Measurements from ENCODE around the gene CRELD2.

The CRELD2 gene

GRCh38 chr22:49950396-49950994 lies 32.1 kb downstream of the CRELD2 start:
- no peak for DNase-seq
- intact Hi-C loops (cut with DNase I; ENCODE audit: low total_unique reads) = no loop called here
- peaks cover 0 to 71% (median 29%) of the 10 kb centered on the region in 4 donors for H3K4me1 ChIP-seq
- H3K27me3 ChIP-seq = no peaks in the 10 kb centered on the region
- H3K9me3 ChIP-seq = no peaks in the 10 kb centered on the region
- TF ChIP-seq CTCF (IDR thresholded peaks at IDR 0.05) = no peak
- H3K4me3 ChIP-seq = no peak overlapping the region
- no peak overlapping the region for H3K27ac ChIP-seq
- H3K36me3 ChIP-seq = no peaks in the 10 kb centered on the region

GRCh38 chr22:49951000-49951677 lies 32.7 kb downstream of the CRELD2 start:
- no peak for DNase-seq

GRCh38 chr22:49951678-49951985 lies 33.2 kb downstream of the CRELD2 start:
- Histone ChIP-seq H3K27me3 (no peaks in the 10 kb centered on the region), H3K27ac (peak overlapping the region; percentile 17 to 30), H3K4me1 (peaks cover 0 to 74% (median 29%) of the 10 kb centered on the region in 4 donors), H3K36me3 (no peaks in the 10 kb centered on the region), H3K4me3 (no peak overlapping the region), H3K9me3 (no peaks in the 10 kb centered on the region)
- intact Hi-C loops (cut with DNase I; ENCODE audit: low total_unique reads) = no loop called here
- TF ChIP-seq CTCF (IDR thresholded peaks at IDR 0.05) = no peak
- no peak for DNase-seq

More at GRCh38 chr22:49951000-49951677, 32.7 kb downstream of the CRELD2 start:
- intact Hi-C loops (cut with DNase I; ENCODE audit: low total_unique reads) = no loop called here
- no peak for TF ChIP-seq CTCF (IDR thresholded peaks at IDR 0.05)
- H3K27me3 ChIP-seq = no peaks in the 10 kb centered on the region
- H3K27ac ChIP-seq = peak overlapping the region in 1 of 2 donors; percentile 17
- no peaks in the 10 kb centered on the region for H3K9me3 ChIP-seq
- H3K4me1 ChIP-seq = peaks cover 0 to 74% (median 29%) of the 10 kb centered on the region in 4 donors
- no peaks in the 10 kb centered on the region for H3K36me3 ChIP-seq
- H3K4me3 ChIP-seq = no peak overlapping the region

GRCh38 chr22:49951986-49952896 lies 33.8 kb downstream of the CRELD2 start:
- Histone ChIP-seq H3K9me3 (no peaks in the 10 kb centered on the region), H3K4me3 (no peak overlapping the region), H3K4me1 (peaks cover 0 to 70% (median 29%) of the 10 kb centered on the region in 4 donors), H3K36me3 (no peaks in the 10 kb centered on the region), H3K27me3 (no peaks in the 10 kb centered on the region), H3K27ac (peak overlapping the region; percentile 17 to 30)
- no peak for DNase-seq
- TF ChIP-seq CTCF (IDR thresholded peaks at IDR 0.05) = no peak
- intact Hi-C loops (cut with DNase I; ENCODE audit: low total_unique reads) = no loop called here

GRCh38 chr22:49953027-49953679 lies 34.7 kb downstream of the CRELD2 start:
- no peak overlapping the region for H3K4me3 ChIP-seq
- intact Hi-C loops (cut with DNase I; ENCODE audit: low total_unique reads) = no loop called here
- H3K4me1 ChIP-seq = peaks cover 0 to 63% (median 29%) of the 10 kb centered on the region in 4 donors
- TF ChIP-seq CTCF (IDR thresholded peaks at IDR 0.05) = no peak
- H3K27me3 ChIP-seq = no peaks in the 10 kb centered on the region
- H3K36me3 ChIP-seq = no peaks in the 10 kb centered on the region
- peak overlapping the region in 1 of 2 donors; percentile 41 for H3K27ac ChIP-seq
- DNase-seq = no peak
- no peaks in the 10 kb centered on the region for H3K9me3 ChIP-seq
